Measurements from ENCODE around the gene SLC24A3.

The SLC24A3 gene

DNA sequence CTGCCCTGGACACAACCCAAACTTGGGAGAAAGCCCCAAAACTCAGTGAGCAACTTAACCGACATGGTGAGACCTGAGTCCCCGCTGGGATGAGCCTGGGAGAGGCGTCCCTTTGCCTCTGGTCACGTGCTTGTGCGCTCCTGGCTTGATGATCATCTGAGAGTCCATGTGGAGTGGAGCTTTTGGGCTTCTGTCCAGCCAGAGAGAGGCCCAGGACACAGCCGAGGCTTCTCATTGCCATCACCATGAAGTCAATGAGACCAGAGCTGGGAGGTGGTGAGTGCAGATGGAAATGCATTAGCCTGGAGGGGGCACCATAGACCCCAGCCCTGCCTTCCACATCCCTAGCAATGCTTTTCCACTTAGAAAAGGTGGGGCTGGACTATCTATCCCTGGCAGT, 250.0 kb downstream of the SLC24A3 start:
- no peak overlapping the region for H3K27ac ChIP-seq

DNA sequence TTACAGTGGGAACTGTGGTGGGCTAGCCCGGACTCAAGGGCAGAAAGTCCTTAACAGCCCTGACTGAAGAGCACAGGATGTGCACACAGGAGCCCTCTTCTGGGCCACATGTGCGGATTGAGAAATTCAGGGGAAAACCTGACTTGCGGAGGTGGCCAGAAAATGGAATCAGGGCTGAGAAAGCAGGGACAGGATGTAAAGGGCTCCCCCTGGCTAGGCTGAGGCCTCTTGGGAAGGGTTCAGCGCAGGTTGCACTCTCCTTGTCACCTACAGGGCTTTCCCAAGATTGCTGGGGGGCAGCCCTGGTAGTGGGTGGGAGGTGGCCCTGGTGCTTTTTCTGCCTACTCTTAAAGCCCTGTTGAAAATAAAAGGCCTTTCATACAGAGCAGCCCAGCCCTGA, 251.2 kb downstream of the SLC24A3 start:
- H3K4me1 ChIP-seq (ENCODE audit: control insufficient read depth in 1 of 2, insufficient read depth in 1 of 2, low read depth in 1 of 2, low read length in 1 of 2), result peaks cover 0 to 5% of the 10 kb centered on the region in 2 experiments
- no peaks in the 10 kb centered on the region for H3K27me3 ChIP-seq
- H3K4me3 ChIP-seq (ENCODE audit: low read depth in 1 of 2, low read length in 1 of 2), result no peak overlapping the region
- H3K36me3 ChIP-seq, result no peaks in the 10 kb centered on the region
- TF ChIP-seq, protein P1, sequence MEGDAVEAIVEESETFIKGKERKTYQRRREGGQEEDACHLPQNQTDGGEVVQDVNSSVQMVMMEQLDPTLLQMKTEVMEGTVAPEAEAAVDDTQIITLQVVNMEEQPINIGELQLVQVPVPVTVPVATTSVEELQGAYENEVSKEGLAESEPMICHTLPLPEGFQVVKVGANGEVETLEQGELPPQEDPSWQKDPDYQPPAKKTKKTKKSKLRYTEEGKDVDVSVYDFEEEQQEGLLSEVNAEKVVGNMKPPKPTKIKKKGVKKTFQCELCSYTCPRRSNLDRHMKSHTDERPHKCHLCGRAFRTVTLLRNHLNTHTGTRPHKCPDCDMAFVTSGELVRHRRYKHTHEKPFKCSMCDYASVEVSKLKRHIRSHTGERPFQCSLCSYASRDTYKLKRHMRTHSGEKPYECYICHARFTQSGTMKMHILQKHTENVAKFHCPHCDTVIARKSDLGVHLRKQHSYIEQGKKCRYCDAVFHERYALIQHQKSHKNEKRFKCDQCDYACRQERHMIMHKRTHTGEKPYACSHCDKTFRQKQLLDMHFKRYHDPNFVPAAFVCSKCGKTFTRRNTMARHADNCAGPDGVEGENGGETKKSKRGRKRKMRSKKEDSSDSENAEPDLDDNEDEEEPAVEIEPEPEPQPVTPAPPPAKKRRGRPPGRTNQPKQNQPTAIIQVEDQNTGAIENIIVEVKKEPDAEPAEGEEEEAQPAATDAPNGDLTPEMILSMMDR (IDR thresholded peaks at IDR 0.05), result no peak
- no peaks in the 10 kb centered on the region for H3K9me3 ChIP-seq
- H3K27ac ChIP-seq, result no peak overlapping the region

More for the DNA sequence above, 250.0 kb downstream of the SLC24A3 start:
- Histone ChIP-seq H3K4me3 (ENCODE audit: low read depth in 1 of 2, low read length in 1 of 2) (no peak overlapping the region), H3K9me3 (no peaks in the 10 kb centered on the region), H3K36me3 (no peaks in the 10 kb centered on the region), H3K27me3 (no peaks in the 10 kb centered on the region), H3K4me1 (ENCODE audit: control insufficient read depth in 1 of 2, insufficient read depth in 1 of 2, low read depth in 1 of 2, low read length in 1 of 2) (peaks cover 0 to 5% of the 10 kb centered on the region in 2 experiments)
- TF ChIP-seq, protein P1 (IDR thresholded peaks at IDR 0.05), result no peak

DNA sequence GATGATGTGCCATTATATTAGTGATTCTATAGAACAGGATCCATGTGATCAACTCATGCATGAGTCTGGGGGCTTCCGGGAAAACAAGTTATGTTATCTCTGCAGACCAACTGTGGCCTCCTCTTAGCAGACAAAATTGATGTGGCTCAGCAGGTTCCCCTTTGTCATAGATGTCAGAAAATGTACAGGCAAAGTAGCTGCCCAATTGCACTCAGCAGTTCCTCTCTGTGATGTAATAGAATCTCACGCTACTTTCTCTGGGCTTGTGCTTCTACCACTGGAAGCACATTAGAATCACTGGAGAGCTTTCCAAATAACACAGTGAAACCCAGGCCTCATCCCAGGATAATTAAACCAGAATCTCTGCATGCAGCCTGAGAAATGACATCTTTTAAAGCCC, 253.1 kb downstream of the SLC24A3 start:
- no peaks in the 10 kb centered on the region for H3K36me3 ChIP-seq
- no peaks in the 10 kb centered on the region for H3K9me3 ChIP-seq
- no peak overlapping the region for H3K27ac ChIP-seq
- H3K4me1 ChIP-seq (ENCODE audit: control insufficient read depth in 1 of 2, insufficient read depth in 1 of 2, low read depth in 1 of 2, low read length in 1 of 2), result peaks cover 0 to 5% of the 10 kb centered on the region in 2 experiments
- H3K4me3 ChIP-seq (ENCODE audit: low read depth in 1 of 2, low read length in 1 of 2), result no peak overlapping the region
- TF ChIP-seq, protein P1 (IDR thresholded peaks at IDR 0.05), result no peak
- no peaks in the 10 kb centered on the region for H3K27me3 ChIP-seq

DNA sequence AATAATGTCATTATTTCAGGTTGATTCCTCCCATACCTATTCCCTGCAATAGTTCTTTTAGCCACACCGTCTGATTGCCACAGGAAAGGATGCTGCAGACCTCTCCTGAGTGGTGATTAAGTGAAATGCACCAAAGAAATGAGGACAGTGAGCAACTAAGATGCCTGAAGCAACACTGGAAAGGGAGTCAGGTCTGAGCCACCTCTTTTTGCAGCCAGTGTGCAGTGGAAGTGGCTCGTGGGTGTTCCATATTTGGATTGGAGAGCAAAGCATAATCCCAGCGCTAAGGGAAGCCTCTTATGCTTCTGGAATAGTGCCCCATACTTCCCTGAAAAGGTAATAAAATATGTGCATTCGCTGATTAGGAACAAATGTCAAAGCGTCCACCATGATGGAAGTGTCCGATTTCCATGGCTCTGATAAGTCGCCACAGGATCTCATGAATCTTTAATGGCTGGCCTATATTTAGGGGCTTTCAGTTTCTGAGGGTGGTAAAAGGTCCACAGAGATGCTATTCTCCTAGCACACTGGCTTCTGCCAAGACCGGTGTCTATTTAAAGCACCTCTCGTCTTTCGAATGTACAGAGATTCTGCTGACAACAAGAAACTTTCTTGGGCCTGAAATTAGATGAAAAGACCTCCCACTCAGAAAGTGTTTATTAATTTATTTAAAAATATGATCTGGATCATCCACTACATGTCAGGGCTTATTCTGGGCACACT, 253.9 kb downstream of the SLC24A3 start:
- H3K9me3 ChIP-seq, result no peaks in the 10 kb centered on the region

DNA sequence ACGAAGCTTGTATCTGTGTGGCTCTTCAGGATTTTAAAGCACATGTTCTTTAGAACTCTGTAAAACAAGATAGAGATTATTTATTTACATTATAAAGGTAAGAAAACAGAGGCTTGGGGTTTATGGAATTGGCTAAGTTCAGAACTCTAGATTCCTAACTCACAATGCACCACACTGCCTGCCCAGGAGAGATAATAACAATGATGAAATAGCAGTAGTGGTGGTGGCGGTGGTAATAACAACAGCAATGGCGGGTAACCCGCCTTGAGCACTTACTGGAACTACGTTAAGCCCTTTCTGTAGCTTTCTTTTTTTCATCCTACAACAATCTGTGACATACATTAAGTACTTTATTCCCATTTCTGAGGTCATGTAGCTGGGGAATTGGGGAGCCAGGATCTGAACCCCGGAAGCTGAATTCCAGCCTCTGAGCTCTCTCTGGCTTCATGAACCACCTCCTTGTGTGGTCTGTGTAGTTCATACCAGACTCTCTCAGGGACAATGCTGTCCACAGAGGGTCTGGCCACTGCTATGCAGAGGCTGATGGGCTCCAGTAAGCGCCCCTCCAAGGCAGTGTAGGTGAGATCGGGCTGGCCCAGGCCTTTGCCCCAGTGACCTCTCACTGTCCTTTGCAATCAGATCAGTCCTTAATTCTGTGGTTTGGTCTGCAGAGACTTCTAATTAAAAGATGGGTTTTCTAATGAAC, 260.9 kb downstream of the SLC24A3 start:
- Histone ChIP-seq H3K4me3 (ENCODE audit: low read depth in 1 of 2, low read length in 1 of 2) (no peak overlapping the region), H3K36me3 (no peaks in the 10 kb centered on the region), H3K27me3 (no peaks in the 10 kb centered on the region), H3K27ac (no peak overlapping the region), H3K9me3 (no peaks in the 10 kb centered on the region), H3K4me1 (ENCODE audit: control insufficient read depth in 1 of 2, insufficient read depth in 1 of 2, low read depth in 1 of 2, low read length in 1 of 2) (no peaks in the 10 kb centered on the region)
- TF ChIP-seq, protein P1 (IDR thresholded peaks at IDR 0.05), result no peak

More for the DNA sequence above, 253.9 kb downstream of the SLC24A3 start:
- TF ChIP-seq, protein P1 (IDR thresholded peaks at IDR 0.05), result no peak
- Histone ChIP-seq H3K4me1 (ENCODE audit: control insufficient read depth in 1 of 2, insufficient read depth in 1 of 2, low read depth in 1 of 2, low read length in 1 of 2) (peaks cover 0 to 5% of the 10 kb centered on the region in 2 experiments), H3K4me3 (ENCODE audit: low read depth in 1 of 2, low read length in 1 of 2) (no peak overlapping the region), H3K27ac (no peak overlapping the region), H3K36me3 (no peaks in the 10 kb centered on the region), H3K27me3 (no peaks in the 10 kb centered on the region)
